GM20000 (cell line): ENCODE data around the gene RBM4.
A peak's percentile ranks its signal among the peaks of the same experiment; 100 is the strongest.
"Not testable (repeated sequence)": the region's sequence is repeated elsewhere in the genome, so short reads cannot be mapped to it uniquely, and the experiment has no call there.

Source experiments
- DNase-seq: peaks from one replicate; pipeline ENCODE4 v3.0.0; 2012; ENCODE audit warnings: low spot score
- TF ChIP-seq, protein P1 (sequence below): IDR thresholded peaks from 2 replicates; pipeline ENCODE4 v1.5.1; 2012; ENCODE audit warnings: mild to moderate bottlenecking, control low read depth; ENCODE audit errors: extremely low read depth, missing control alignments

The RBM4 gene, protein sequence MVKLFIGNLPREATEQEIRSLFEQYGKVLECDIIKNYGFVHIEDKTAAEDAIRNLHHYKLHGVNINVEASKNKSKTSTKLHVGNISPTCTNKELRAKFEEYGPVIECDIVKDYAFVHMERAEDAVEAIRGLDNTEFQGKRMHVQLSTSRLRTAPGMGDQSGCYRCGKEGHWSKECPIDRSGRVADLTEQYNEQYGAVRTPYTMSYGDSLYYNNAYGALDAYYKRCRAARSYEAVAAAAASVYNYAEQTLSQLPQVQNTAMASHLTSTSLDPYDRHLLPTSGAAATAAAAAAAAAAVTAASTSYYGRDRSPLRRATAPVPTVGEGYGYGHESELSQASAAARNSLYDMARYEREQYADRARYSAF

DNA sequence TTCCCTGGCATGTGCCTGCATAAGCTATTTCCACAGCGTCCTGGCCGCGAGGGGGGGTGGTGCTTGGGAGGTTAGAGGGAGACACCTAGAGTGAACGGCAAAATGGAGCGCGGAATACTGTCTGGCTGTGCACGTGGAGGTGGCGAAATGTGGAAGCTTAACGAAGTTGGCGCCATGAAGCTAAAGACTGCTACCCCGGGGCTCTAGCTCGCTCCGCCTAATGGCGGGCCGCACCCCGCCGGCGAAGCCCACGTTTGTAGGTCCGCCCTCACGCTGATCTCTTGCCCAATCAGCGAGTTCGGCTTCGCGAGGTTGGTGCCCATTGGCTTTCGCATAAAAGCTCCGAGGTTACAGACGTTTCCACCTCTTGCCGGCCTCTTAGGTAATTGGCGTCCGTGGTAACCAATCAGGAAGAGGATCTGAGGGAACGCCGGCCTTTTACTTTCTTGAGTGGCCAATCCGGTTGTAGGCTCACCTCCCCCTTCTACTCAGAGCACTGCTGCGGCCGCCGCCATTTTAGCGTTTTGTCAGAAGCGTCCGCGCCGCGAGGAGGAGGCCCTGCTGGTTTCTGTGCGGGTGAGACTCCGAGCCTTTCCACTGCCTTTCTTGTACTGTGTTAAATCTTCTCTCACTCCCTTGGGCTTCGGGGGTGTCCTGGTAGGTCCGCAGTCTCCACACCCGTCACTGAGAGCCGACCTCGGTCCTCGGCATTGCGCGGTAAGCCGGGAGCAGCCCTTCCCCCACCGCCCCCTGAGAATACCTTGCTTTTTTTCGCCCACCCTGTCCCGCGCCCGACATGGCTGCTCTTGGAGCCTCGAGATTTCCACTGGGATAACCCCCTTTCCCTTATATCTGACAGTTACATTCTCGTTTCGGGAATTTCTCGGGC is at the start of gene RBM4:
RBM4 (plus strand) TSS at position 527 of the 889 bp plus-strand sequence. CDS start 1,009 bp downstream, outside the sequence.
- TF ChIP-seq, protein P1, sequence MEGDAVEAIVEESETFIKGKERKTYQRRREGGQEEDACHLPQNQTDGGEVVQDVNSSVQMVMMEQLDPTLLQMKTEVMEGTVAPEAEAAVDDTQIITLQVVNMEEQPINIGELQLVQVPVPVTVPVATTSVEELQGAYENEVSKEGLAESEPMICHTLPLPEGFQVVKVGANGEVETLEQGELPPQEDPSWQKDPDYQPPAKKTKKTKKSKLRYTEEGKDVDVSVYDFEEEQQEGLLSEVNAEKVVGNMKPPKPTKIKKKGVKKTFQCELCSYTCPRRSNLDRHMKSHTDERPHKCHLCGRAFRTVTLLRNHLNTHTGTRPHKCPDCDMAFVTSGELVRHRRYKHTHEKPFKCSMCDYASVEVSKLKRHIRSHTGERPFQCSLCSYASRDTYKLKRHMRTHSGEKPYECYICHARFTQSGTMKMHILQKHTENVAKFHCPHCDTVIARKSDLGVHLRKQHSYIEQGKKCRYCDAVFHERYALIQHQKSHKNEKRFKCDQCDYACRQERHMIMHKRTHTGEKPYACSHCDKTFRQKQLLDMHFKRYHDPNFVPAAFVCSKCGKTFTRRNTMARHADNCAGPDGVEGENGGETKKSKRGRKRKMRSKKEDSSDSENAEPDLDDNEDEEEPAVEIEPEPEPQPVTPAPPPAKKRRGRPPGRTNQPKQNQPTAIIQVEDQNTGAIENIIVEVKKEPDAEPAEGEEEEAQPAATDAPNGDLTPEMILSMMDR, result no peak
- peak; percentile 95 for DNase-seq

DNA sequence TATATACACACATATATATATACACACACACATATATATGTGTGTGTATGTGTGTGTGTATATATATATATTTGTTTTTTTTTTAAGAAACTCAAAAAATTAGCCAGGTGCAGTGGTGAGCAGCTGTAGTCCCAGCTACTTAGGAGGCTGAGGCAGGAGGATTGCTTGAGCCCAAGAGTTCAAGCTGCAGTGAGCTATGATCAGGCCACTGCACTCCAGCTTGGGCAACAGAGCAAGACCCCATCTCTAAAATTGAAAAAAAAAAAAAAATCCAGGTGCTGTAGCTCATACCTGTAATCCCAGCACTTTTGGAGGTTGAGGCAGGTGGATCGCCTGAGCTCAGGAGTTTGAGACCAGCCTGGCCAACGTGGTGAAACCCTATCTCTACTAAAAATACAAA is 49.2 kb upstream of the RBM4 start:
- not testable (repeated sequence) for DNase-seq

DNA sequence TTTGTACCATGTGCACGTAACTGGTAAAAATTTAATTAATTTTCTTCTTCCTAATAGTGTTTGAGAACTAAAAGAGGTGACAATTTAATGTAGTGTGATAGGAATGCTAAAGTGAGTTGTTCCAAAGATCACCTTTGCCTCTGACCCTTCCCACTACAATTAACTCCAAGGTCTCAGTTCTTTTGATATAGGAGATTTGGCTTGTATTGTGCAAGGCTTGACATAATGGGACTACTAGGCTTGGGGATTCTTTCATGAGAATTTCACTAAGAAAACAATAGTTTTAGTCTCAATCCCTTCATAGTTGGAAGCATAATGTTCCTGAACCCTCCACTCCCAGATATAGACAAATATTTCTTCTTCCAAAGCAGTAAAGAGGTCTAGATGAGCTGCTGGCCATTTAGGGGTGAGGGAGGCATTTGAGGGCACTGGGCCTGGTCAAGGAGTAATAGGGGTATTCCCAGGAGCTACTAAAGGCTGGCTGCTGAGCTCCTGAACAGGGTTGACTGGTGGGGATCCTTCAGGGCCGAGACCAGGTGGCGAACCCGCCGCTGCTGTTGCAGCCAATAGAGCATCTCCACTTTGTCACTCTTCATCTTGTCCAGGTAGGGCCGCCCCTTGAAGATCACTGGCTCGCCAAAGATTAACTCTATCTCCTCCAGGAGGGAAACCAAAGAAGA is 48.4 kb upstream of the RBM4 start:
- TF ChIP-seq, protein P1, result no peak
- DNase-seq, result no peak

DNA sequence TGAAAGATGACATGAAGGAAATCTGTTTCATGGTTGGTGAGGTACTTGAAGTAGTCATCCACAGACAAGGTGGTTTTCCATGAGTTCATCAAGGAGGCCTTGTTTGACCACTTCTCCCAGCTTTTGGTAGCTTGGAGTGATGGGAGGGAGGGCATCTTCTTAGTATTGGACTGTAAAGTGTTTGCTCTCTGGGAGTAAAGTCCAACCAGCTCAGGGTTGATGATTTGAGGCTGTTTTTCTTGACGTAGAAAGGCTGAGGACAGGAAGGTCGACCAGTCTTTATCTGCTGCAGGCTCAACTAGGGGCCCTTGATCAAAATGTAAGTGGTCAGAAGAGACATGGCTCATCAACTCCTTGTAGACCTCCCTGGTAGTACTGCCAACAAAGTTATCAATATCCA is 47.3 kb upstream of the RBM4 start:
- TF ChIP-seq, protein P1, result no peak
- no peak for DNase-seq

DNA sequence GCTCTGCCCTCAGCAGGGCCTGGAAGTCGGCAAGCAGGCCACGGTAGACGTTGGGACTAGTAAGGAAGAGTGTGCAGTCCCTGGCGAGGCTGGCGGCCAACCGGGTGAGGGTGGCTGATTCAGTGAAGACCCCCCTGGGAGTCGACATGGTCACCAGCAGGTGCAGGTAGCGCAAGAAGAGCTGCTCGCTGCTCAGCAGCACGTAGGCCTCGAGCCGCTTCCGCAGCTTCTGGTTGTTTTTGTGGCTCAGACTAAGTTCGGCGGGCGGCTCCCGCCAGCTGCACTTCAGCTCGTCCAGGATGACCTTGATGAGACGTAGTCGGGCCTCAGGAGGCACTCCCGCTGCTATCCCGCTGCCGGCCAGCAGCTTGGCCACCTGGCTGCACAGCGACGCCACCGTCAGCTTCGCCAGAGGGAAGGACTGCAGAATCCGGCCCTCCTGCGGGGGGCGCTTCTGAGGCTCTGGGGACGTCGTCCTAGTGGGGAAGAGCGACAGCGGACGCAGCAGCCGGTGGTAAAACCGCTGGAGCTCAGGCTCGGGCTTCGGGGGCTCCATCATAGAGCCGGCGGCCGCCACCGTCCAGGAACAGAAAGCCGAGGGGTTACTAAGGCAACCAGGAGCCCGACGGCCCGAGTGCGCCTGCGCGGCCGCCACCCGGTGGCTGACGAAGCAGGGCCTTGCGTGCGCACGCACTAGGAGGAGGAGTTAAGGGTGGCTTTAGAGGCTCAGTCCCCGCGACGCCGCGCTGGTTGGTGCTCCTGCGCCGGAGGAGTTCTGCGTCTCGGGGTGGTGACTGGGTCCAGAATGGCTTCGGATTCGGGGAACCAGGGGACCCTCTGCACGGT is 45.8 kb upstream of the RBM4 start, which contains the start of the genes CCDC87 and CCS:
CCDC87 (minus strand) TSS at position 607 of the 846 bp plus-strand sequence; CDS start at position 559, 48 bp downstream.
CCS (plus strand) TSS at position 729 of the 846 bp plus-strand sequence; CDS start at position 806, 77 bp downstream.
- peak; percentile 100 for DNase-seq
- TF ChIP-seq, protein P1, result peak; percentile 47

DNA sequence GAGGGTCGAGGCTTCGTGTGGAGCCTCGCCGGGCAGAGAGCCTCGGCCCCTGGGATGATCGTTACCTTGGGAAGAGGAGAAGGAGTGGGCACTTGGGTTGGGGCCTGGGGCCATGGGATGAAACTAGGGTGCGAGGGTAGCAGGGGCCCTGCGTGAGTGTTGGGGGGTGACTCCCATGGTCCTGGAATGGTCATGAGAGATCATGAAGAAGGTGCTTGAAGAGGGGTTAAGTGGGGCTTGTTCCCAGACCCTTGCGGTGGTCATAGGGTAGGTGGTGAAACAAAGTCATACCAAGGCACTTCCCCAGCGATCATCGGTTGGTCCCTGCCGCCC is 45.2 kb upstream of the RBM4 start:
- DNase-seq, result no peak
- TF ChIP-seq, protein P1, result no peak

DNA sequence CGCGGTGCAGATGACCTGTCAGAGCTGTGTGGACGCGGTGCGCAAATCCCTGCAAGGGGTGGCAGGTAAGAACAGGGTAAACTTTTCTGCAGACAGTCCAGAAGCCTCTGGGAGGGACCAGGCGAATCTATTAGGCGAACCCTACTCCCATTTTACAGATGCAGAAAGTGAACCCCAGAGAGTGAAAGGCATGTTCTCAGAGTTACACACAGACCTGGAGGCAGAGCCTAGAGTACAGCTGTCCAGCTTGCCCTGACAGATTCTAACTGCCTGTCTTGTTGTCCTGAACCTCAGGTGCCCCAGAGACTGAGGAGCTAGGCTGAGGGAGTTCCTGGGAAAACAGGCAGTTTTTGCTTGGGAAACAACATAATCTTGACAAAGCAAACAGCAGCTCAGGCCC is 44.9 kb upstream of the RBM4 start:
- TF ChIP-seq, protein P1, result no peak

More for the DNA sequence above, 44.9 kb upstream of the RBM4 start:
- DNase-seq, result no peak
